CD8-positive, alpha-beta memory T cell (primary cell): ENCODE results near the gene GOLGA7B. TPM values are rescaled to one million over a fixed set of nuclear protein-coding genes. Genes with fewer than 3 reads are reported as not detected.

ENCODE experiments used
- CTCF ChIA-PET: fragments of 350-600 bp; sonication (Branson Sonifier 250); formaldehyde crosslinking; loops from one replicate; lab custom pipeline; 2021; ENCODE audit warnings: antibody characterized with exemption; lab: Charles Lee
- POLR2A ChIA-PET: fragments of 350-600 bp; sonication (Branson Sonifier 250); formaldehyde crosslinking; loops from one replicate; lab custom pipeline; 2021; ENCODE audit warnings: antibody characterized with exemption; lab: Charles Lee
- DNase-seq, 5 donors: peaks; one replicate each; pipeline versions ENCODE4 v3.0.0 to v3.0.0-alpha.2; 2020 to 2022; ENCODE audit warnings: mixed read lengths in 1 of 5
- H3K27ac ChIP-seq: one replicate; pipeline ENCODE4 v1.7.0; 2013; ENCODE audit warnings: low read depth, mild to moderate bottlenecking, low read length, moderate library complexity
- H3K27me3 ChIP-seq: 2 replicates; pipeline ENCODE4 v1.7.0; 2013; ENCODE audit warnings: low read length, mild to moderate bottlenecking; ENCODE audit not compliant: insufficient read depth, poor library complexity, severe bottlenecking
- H3K36me3 ChIP-seq: 2 replicates; pipeline ENCODE4 v1.7.0; 2013; ENCODE audit warnings: mild to moderate bottlenecking, low read length, moderate library complexity; ENCODE audit not compliant: insufficient read depth
- H3K4me1 ChIP-seq: 2 replicates; pipeline ENCODE4 v1.7.0; 2013; ENCODE audit warnings: mild to moderate bottlenecking, low read length, moderate library complexity; ENCODE audit not compliant: insufficient read depth
- H3K4me3 ChIP-seq: 2 replicates; pipeline ENCODE4 v1.7.0; 2013; ENCODE audit warnings: mild to moderate bottlenecking, low read length
- H3K9me3 ChIP-seq: 2 replicates; pipeline ENCODE4 v1.7.0; 2013; ENCODE audit warnings: mild to moderate bottlenecking, low read length
- H3K27ac Mint-ChIP-seq, 8 donors: one replicate each; pipeline ENCODE4 v1.8.0; 2020 to 2021; ENCODE audit warnings: mixed read lengths in 8 of 8, mild to moderate bottlenecking in 6 of 8, inconsistent platforms in 3 of 8, moderate library complexity in 3 of 8
- H3K27me3 Mint-ChIP-seq, 2 donors: one replicate each; pipeline ENCODE4 v1.8.0; 2020 to 2021; ENCODE audit warnings: mixed read lengths in 2 of 2, mild to moderate bottlenecking in 1 of 2, moderate library complexity in 1 of 2
- H3K36me3 Mint-ChIP-seq, 3 donors: one replicate each; pipeline ENCODE4 v1.8.0; 2020 to 2021; ENCODE audit warnings: mixed read lengths in 3 of 3, inconsistent platforms in 1 of 3, mild to moderate bottlenecking in 1 of 3
- H3K4me1 Mint-ChIP-seq, 3 donors: one replicate each; pipeline ENCODE4 v1.8.0; 2020 to 2021; ENCODE audit warnings: mixed read lengths in 3 of 3, inconsistent platforms in 1 of 3, mild to moderate bottlenecking in 1 of 3
- H3K4me3 Mint-ChIP-seq, 7 donors: one replicate each; pipeline ENCODE4 v1.8.0; 2020 to 2021; ENCODE audit warnings: mixed read lengths in 7 of 7, mild to moderate bottlenecking in 6 of 7, moderate library complexity in 4 of 7, inconsistent platforms in 2 of 7
- H3K9me3 Mint-ChIP-seq, 5 donors: one replicate each; pipeline ENCODE4 v1.8.0; 2020 to 2022; ENCODE audit warnings: mixed read lengths in 5 of 5, mild to moderate bottlenecking in 3 of 5, moderate library complexity in 2 of 5, inconsistent platforms in 1 of 5
- polyA plus RNA-seq: library from polyadenylated mRNA; unstranded; fragments of 300-500 nt; fragmentation: Illumina TruSeq; gene quantifications from one replicate; pipeline ENCODE4 v1.2.3, GENCODE V29; 2021
- total RNA-seq, 2 experiments: library from RNA; stranded (reverse); gene quantifications; one replicate each; pipeline ENCODE4 v1.2.3, GENCODE V29; 2021

The GOLGA7B gene
- total and polyA plus RNA-seq, 3 experiments from 2014 or later: 0.29 to 0.62 (median 0.44) TPM

- H3K4me3 ChIP-seq: no peak overlapping the region
- no peak overlapping the region for H3K27ac ChIP-seq
- Mint-ChIP-seq H3K4me1 (peaks cover 0 to 8% (median 4%) of the 10 kb centered on the region in 3 donors), H3K27me3 (peaks cover 13 to 21% of the 10 kb centered on the region in 2 donors), H3K9me3 (no peaks in the 10 kb centered on the region), H3K27ac (peak overlapping the region in 1 of 8 donors; percentile 71), H3K36me3 (no peaks in the 10 kb centered on the region), H3K4me3 (no peak overlapping the region)
- H3K4me1 ChIP-seq: no peaks in the 10 kb centered on the region
- POLR2A ChIA-PET: no interaction called here
- CTCF ChIA-PET: interaction anchor here (1.0 to 1.3 kb wide), 2 partner anchors 42 to 130 kb away, joined by 3 read pairs; no protein-coding TSS in a partner anchor
- no peaks in the 10 kb centered on the region for H3K27me3 ChIP-seq
- DNase-seq: no peak
- no peaks in the 10 kb centered on the region for H3K9me3 ChIP-seq
- H3K36me3 ChIP-seq: no peaks in the 10 kb centered on the region
Measured at GRCh38 chr10:97911217-97911616, 61.6 kb downstream of the GOLGA7B start.

DNA sequence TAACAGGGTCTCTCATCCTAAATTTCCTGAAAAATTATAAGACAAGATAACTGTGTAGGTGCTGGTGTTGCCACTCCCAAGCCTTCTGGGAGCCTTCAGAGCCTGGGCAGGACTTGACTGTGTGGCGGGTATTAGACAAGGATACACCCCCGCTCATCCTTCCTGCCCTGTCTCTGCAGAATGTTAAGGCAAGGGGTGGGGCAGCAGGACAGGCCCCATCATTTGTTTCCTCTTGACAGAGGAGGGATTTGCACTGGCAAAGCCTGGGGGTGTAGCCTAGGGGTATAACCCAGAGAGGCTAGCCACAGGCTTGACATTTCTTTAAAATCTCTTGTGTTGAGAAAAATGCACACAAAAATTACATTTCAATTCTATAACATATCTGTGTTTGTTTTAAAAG is 63.5 kb downstream of the GOLGA7B start:
- Mint-ChIP-seq H3K4me1 (peaks cover 0 to 8% (median 4%) of the 10 kb centered on the region in 3 donors), H3K4me3 (no peak overlapping the region), H3K9me3 (no peaks in the 10 kb centered on the region), H3K27ac (peak overlapping the region in 1 of 8 donors; percentile 18), H3K36me3 (no peaks in the 10 kb centered on the region), H3K27me3 (peaks cover 7 to 14% of the 10 kb centered on the region in 2 donors)
- Histone ChIP-seq H3K9me3 (no peaks in the 10 kb centered on the region), H3K36me3 (no peaks in the 10 kb centered on the region), H3K27ac (no peak overlapping the region), H3K4me3 (no peak overlapping the region), H3K4me1 (no peaks in the 10 kb centered on the region), H3K27me3 (no peaks in the 10 kb centered on the region)
- no peak for DNase-seq
- CTCF ChIA-PET: no interaction called here
- POLR2A ChIA-PET: no interaction called here

DNA sequence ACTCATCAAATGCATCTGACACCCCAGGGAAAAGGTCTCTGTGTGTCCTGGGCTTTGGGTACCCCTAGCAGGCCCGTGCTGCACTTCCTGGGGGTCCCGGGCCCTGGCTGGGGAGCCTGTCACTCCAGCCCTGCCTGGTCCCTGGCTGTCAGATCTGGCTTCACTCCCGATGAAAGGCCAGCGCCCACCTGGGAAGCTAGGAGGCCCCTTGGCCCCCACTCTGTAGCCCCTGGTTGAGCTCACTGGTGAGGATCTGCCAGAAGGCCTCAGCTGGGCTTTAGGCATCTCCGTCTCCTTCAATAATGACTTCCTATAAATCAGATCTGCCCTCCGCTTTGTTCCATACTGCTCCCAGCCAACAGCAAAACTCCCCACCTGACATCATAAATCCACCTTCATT is 64.0 kb downstream of the GOLGA7B start:
- H3K27ac Mint-ChIP-seq: no peak overlapping the region
- Histone ChIP-seq H3K4me1 (no peaks in the 10 kb centered on the region), H3K27ac (no peak overlapping the region), H3K4me3 (no peak overlapping the region), H3K27me3 (no peaks in the 10 kb centered on the region), H3K9me3 (no peaks in the 10 kb centered on the region), H3K36me3 (no peaks in the 10 kb centered on the region)
- no peak overlapping the region for H3K4me3 Mint-ChIP-seq
- CTCF ChIA-PET: no interaction called here
- H3K9me3 Mint-ChIP-seq: no peaks in the 10 kb centered on the region
- no peaks in the 10 kb centered on the region for H3K36me3 Mint-ChIP-seq
- DNase-seq: no peak
- peaks cover 0 to 8% (median 4%) of the 10 kb centered on the region in 3 donors for H3K4me1 Mint-ChIP-seq
- POLR2A ChIA-PET: no interaction called here
- H3K27me3 Mint-ChIP-seq: peaks cover 9 to 17% of the 10 kb centered on the region in 2 donors

DNA sequence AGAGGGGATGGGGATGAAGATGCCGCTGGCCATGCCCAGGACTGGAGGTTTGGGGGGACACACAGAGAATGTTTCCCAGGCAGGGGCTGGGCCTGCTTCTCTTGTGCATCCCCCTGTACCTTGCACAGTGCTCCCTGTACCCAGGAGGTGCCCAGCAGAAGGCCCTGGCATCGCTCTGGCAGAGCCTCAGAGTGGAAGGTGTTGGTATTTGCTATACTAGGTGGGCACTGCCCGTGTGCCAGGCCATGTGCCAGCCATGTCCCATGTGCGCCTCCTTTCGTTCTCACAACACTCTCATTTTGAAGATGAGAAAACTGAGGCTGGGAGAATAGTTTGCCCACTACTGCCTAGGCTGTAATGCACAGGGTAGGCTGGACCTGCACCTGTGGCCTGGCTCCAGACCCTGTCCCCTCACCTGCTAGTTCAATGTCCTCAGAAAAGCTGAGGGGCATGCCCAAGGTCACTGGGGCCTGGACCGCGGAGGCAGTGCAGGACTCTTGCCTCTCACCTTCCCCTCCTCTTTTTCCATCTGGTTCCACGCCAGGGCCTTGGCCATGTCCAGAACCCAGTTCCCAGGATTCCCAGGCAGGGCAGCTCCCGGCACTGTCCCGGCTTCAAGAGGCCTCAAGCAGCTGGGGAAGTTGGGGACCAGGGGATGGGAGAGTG is 64.7 kb downstream of the GOLGA7B start:
- no peaks in the 10 kb centered on the region for H3K9me3 ChIP-seq
- H3K9me3 Mint-ChIP-seq: no peaks in the 10 kb centered on the region
- H3K4me3 ChIP-seq: no peak overlapping the region
- no peaks in the 10 kb centered on the region for H3K36me3 ChIP-seq
- CTCF ChIA-PET: interaction anchor here (0.8 to 2.6 kb wide), 12 partner anchors 8 to 136 kb away, joined by 3 to 17 read pairs (median 4); no protein-coding TSS in a partner anchor
- H3K27ac Mint-ChIP-seq: peak overlapping the region in 1 of 8 donors; percentile 14
- H3K4me3 Mint-ChIP-seq: no peak overlapping the region
- H3K4me1 Mint-ChIP-seq: peaks cover 5 to 12% (median 8%) of the 10 kb centered on the region in 3 donors
- no peak overlapping the region for H3K27ac ChIP-seq
- no peaks in the 10 kb centered on the region for H3K4me1 ChIP-seq
- no peak for DNase-seq
- H3K27me3 Mint-ChIP-seq: peaks cover 9 to 17% of the 10 kb centered on the region in 2 donors
- POLR2A ChIA-PET: no interaction called here
- no peaks in the 10 kb centered on the region for H3K36me3 Mint-ChIP-seq
- H3K27me3 ChIP-seq: peaks cover 3% of the 10 kb centered on the region

- H3K9me3 ChIP-seq: no peaks in the 10 kb centered on the region
- no peaks in the 10 kb centered on the region for H3K4me1 ChIP-seq
- H3K27me3 ChIP-seq: peaks cover 8% of the 10 kb centered on the region
- Mint-ChIP-seq H3K4me3 (no peak overlapping the region), H3K27me3 (peaks cover 9 to 18% of the 10 kb centered on the region in 2 donors), H3K27ac (peak overlapping the region in 1 of 8 donors; percentile 14), H3K4me1 (peaks cover 5 to 12% (median 8%) of the 10 kb centered on the region in 3 donors), H3K36me3 (no peaks in the 10 kb centered on the region), H3K9me3 (no peaks in the 10 kb centered on the region)
- no peak overlapping the region for H3K27ac ChIP-seq
- no peaks in the 10 kb centered on the region for H3K36me3 ChIP-seq
- DNase-seq: peak; percentile 41 to 73 (median 53)
- POLR2A ChIA-PET: no interaction called here
- H3K4me3 ChIP-seq: no peak overlapping the region
- CTCF ChIA-PET: interaction anchor here (0.8 to 2.6 kb wide), 16 partner anchors 8 to 135 kb away, joined by 3 to 17 read pairs (median 4); no protein-coding TSS in a partner anchor
Measured at GRCh38 chr10:97914837-97915211, 65.2 kb downstream of the GOLGA7B start.

GRCh38 chr10:97915346-97916131 is 65.9 kb downstream of the GOLGA7B start:
- no peak for DNase-seq
- no peak overlapping the region for H3K4me3 ChIP-seq
- H3K36me3 Mint-ChIP-seq: no peaks in the 10 kb centered on the region
- no peaks in the 10 kb centered on the region for H3K9me3 ChIP-seq
- H3K27ac ChIP-seq: no peak overlapping the region
- H3K27me3 Mint-ChIP-seq: peaks cover 10 to 21% of the 10 kb centered on the region in 2 donors
- POLR2A ChIA-PET: no interaction called here
- CTCF ChIA-PET: interaction anchor here (0.8 to 2.6 kb wide), 16 partner anchors 9 to 135 kb away, joined by 3 to 17 read pairs (median 4); no protein-coding TSS in a partner anchor
- no peaks in the 10 kb centered on the region for H3K9me3 Mint-ChIP-seq
- H3K4me1 ChIP-seq: no peaks in the 10 kb centered on the region
- H3K27me3 ChIP-seq: peaks cover 9% of the 10 kb centered on the region
- no peak overlapping the region for H3K27ac Mint-ChIP-seq
- no peaks in the 10 kb centered on the region for H3K36me3 ChIP-seq
- H3K4me3 Mint-ChIP-seq: peak overlapping the region in 1 of 7 donors; percentile 80
- peaks cover 5 to 12% (median 8%) of the 10 kb centered on the region in 3 donors for H3K4me1 Mint-ChIP-seq

- H3K27me3 Mint-ChIP-seq: peaks cover 10 to 25% of the 10 kb centered on the region in 2 donors
Measured at GRCh38 chr10:97916586-97916985, 66.9 kb downstream of the GOLGA7B start.

GRCh38 chr10:97919012-97919411 is 69.4 kb downstream of the GOLGA7B start:
- Mint-ChIP-seq H3K4me1 (peaks cover 5 to 12% (median 8%) of the 10 kb centered on the region in 3 donors), H3K36me3 (no peaks in the 10 kb centered on the region), H3K4me3 (no peak overlapping the region), H3K27ac (no peak overlapping the region), H3K27me3 (peaks cover 13 to 33% of the 10 kb centered on the region in 2 donors), H3K9me3 (no peaks in the 10 kb centered on the region)
- Histone ChIP-seq H3K27ac (no peak overlapping the region), H3K4me3 (no peak overlapping the region), H3K4me1 (no peaks in the 10 kb centered on the region), H3K36me3 (no peaks in the 10 kb centered on the region), H3K27me3 (peaks cover 9% of the 10 kb centered on the region), H3K9me3 (no peaks in the 10 kb centered on the region)
- ChIA-PET CTCF (no interaction called here), POLR2A (no interaction called here)
- no peak for DNase-seq

More at GRCh38 chr10:97916586-97916985, 66.9 kb downstream of the GOLGA7B start:
- no peak overlapping the region for H3K27ac Mint-ChIP-seq
- H3K36me3 Mint-ChIP-seq: no peaks in the 10 kb centered on the region
- Histone ChIP-seq H3K4me1 (no peaks in the 10 kb centered on the region), H3K4me3 (no peak overlapping the region), H3K27me3 (peaks cover 9% of the 10 kb centered on the region), H3K27ac (no peak overlapping the region), H3K9me3 (no peaks in the 10 kb centered on the region), H3K36me3 (no peaks in the 10 kb centered on the region)
- peaks cover 5 to 12% (median 8%) of the 10 kb centered on the region in 3 donors for H3K4me1 Mint-ChIP-seq
- ChIA-PET POLR2A (no interaction called here), CTCF (interaction anchor here (1.5 to 2.6 kb wide), 3 partner anchors 107 to 134 kb away, joined by 3 to 8 read pairs (median 4); no protein-coding TSS in a partner anchor)
- H3K4me3 Mint-ChIP-seq: no peak overlapping the region
- H3K9me3 Mint-ChIP-seq: no peaks in the 10 kb centered on the region
- DNase-seq: no peak
